ENCODE results near the gene SLC24A4.

The SLC24A4 gene

DNA sequence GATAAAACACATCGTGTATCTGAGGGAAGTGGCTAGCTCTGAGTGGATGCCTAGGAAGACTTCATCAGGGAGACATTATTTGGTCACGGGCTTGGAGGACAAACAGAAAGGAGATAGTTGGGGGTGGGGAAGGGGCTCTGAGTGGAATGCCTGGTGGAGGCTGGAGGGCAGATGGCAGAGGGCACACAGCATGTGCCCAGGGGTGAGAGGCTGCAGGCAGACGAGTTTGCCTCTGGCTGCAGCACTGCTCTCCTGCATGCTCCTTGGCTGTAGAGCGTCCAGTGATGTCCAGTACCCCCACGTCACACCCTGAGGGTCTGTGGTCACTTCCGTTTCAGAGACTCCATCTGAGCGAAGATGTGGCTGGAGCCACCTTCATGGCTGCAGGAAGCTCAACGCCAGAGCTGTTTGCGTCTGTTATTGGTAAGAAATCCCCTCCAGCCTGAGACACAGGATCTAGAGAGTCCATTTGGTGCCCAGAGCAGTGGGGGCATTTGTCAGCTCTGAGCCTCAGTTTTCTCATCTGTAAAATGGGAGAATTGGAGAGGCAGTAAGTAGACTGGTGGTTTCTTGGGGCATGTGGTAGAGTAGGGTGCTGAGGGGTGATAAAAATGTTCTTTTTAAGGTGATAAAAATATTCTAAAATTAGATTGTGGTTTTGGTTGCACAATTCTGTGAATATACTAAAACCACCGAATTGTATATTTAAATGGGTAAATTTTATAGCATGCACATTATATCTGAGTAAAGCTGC is 119.0 kb downstream of the SLC24A4 start:
- no peak for DNase-seq

DNA sequence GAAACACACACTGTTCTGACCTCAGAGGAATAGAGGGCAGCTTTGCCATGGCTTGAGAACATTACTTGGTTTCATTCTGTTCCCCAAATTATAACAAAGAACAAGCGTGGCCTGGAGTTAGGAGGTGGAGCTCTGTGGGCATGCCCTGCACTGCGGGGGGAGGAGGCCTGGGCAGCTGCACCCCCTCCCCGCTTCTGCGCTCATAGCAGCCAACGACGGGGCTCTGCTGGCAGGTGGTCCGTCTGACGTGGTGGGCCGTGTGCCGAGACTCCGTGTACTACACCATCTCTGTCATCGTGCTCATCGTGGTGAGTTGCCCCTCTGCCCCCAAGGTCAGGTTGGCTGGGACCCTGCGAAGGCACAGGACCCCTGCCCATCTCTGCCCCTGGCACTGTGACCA is 120.2 kb downstream of the SLC24A4 start:
- no peak for DNase-seq

DNA sequence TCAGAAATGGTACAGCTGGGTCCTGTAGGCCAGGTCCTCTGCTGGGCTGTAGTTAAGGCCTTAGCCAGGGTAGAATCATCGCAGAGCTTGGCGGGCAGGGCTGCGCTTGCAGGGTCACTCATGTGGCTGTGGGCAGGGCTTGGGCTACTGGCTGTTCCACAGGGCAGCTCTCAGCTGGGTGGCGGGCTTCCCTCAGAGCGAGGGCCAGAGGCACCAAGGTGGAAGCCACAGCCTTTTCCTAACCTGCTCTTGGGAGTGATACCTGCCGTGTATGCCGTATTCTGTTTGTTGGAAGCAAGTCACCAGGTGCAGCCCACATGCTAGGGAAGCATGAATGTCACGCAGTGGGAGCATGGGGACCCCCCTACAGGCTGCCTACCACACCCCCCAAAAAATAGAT is 120.8 kb downstream of the SLC24A4 start:
- no peak for DNase-seq

DNA sequence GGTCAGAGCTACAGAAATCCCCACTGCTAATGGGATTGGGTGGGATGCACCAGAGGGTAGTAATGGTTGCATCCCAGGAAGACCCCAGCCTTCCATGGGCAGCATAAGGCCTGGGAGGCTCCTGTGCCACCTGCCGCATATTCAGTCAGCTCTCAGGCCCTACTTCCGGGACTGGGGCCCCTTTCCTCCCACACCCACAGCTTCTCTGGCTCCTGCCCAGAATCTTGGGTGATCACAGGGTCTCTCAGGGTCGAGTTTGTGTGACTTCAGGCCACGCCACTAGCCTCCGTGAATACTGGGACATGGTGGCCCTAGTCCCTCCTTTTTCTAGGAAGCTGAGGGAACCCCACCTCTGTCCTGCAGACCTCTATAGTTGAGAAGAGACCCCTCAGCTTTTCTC is 123.8 kb downstream of the SLC24A4 start:
- no peak for DNase-seq

DNA sequence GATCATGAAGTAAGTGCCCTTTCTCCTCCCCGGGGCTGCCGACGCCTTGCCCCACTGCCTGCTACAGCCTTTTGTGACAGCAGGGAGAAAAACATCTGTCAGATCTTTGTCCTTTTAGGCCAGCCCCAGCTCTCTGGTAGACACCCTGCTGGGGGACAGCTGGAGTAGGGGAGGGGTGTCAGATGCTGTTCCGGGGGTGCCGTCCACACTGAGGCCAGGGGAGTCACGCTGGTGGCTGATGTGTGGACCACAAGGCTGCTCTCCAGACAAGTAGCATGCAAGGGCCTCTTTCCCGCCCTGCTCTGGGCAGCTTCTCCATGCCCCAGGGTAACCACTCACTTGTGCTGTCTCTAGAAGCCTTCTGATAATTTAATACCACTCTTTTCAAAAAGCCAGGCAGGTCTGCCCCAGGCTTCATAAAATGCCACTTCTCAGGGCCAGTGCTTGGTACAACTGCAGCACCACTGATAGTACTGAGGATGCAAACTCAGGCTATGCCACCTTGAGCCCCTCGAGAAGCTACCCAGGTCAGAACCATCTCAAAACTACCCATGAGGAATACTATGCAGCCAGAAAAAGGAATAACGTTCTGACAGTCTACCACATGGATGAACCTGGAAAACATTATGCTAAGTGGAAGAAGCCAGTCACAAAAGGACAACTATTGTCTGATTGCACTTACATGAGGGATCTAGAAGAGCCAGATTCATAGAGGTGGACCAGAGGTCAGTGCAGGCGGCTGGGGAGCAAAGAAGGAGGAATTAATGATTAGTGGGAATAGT is 124.6 kb downstream of the SLC24A4 start:
- no peak for DNase-seq

DNA sequence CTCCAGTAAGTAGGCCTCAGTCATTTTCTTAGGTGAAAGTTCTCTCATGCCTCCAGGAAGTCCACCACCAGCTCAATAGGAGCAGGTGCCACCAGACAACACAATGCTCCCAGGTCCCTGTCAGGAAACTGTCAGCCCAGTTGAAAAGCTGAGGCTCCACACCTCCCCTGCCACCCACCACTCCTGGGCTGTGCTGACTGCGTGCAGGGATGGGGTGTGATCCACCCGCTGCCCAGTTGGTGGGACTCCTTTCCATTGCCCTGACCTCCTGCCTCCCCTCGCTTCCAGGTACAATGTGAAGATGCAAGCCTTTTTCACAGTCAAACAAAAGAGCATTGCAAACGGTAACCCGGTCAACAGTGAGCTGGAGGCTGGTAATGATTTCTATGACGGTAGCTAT is 125.8 kb downstream of the SLC24A4 start:
- DNase-seq, result no peak

DNA sequence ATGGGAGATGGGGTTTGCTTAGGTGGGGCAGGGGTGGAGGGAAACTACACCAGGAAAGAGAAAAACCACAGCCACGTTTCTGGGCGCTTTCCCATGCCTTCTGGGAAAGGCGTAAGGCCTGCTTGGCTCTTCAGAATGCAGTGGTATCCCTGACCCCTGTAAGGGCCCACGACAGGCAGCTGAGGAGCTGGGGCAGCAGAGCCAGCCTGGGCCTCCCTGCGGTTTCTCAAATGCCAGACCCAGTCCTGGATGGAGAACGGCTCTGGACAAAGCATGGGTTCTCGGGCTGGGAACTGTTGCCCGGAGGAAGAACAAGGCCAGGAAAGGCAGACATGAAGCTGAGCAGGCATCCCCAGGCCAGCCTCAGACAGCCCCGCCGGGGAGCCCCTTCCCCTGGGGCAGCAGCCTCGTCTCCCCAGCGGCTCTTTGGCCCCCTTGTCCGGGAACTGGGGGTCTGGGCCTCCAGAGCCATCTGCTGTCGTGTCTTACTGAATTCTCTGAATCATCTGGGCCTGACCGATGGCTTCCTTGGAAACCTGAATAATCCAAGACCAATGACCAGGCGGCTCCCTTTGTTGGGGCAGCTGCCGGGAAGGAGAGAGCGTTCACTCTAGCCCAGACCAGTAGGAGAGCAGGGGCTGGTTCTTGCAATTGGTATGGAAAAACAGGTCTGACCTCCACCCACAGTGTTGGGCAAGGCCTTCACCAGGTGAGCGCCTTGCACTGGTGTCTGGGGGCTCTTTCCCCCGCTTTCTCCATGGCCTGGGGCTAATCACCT is 126.6 kb downstream of the SLC24A4 start:
- DNase-seq, result no peak

DNA sequence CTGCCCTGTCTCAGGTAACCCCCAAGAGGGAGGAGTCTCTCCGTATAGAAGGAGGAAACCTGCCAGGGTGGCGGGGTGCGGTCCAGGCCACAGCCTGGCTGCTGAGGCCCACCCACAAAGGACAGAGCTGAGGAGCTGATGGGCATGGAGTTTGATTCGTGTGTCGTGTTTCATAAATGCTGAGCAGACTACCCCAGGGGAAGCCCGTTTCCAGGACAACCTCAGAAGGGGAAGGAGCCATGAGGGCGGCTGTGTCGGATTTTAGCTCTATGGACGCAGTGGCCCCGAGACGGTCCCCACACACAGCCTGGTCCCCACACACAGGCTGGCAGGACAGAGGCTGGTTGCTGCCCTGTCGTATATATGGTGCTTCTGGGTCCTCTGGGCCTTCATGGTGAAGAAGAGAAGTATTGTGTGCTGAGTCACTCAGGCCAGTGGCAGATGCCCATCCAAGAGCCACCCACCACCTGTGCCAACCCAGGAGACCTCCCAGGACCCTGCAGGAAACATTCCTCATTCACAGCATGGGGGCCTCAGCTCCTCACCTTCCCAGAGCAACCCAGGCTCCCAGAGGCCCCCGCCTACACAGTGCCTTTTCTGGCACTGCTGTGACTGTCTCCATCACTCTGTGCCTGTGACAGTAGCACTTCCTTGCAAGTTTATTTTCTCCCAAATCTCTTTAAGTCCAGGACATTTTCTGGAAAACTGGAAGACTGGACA is 127.5 kb downstream of the SLC24A4 start:
- DNase-seq, result no peak

DNA sequence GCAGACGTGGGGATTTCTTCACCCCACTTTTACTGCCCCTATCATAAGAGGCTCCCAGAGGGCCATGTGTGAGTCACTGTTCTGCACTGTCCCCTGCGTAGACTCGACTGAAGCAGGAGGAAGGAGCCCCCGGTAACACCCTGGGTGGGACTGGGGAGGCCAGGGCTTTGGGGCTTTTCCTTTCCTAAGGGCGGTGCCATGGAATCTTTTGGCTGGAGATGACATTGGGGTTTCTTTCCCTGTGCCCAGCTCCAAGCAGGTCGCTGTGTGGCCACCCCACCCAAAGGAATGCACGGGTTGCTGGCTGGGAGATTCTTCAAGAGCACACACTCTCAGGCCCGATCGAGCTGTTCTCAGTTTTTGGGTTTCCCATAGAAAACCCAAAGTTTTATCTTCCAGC is 128.3 kb downstream of the SLC24A4 start:
- DNase-seq, result no peak

DNA sequence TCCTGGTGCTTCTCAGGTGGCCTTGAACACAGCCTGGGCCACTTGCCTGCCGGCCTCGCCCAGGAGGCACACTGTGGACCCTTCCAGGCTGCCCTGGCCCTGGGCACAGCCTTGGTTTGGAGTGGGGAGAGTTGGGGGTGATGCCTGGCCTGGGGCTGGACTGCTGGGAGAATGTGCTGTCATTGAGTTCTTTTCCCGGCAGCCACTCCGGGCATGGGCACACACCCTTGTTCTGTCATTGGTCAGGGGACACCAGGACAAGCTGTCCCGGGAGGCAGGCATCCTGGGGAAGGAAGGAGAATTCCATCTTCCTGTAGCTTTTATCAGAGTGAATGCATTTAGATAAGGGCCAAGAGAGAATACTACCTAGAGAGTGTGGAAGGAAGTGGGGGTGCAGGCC is 128.8 kb downstream of the SLC24A4 start:
- no peak for DNase-seq

DNA sequence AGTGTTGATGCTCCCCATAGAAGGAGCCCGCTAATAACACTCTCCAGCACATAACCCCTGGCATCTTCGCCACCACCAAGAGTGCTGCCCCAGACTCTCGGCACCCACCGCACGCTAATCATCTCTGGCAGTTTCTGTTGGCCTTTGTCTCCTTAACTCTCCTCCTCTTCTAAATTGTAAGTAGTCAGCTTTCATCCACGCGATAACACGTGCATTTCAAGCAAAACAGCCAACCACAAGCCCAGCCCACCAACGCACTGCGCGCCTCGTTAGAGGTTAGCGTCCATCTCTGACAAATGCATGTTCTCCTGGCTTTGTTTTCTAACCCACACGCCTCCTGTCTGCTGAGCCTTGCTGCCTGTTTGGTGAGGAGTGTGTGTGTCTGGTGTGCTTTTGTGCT is 129.5 kb downstream of the SLC24A4 start:
- DNase-seq, result no peak

DNA sequence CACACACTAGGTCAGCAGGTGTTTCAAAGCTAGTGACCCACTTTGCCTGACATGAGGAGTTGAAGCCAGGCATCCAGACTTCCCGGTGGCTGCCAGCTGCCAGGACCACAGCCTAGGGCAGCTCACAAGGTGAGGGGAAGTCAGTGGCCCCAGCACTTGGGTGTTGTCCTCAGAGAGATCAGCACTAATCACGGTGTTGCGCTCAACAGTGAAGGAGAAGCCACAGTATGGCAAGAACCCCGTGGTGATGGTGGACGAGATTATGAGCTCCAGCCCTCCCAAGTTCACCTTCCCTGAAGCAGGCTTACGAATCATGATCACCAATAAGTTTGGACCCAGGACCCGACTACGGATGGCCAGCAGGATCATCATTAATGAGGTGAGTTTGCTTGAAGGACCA is 130.7 kb downstream of the SLC24A4 start:
- no peak for DNase-seq

DNA sequence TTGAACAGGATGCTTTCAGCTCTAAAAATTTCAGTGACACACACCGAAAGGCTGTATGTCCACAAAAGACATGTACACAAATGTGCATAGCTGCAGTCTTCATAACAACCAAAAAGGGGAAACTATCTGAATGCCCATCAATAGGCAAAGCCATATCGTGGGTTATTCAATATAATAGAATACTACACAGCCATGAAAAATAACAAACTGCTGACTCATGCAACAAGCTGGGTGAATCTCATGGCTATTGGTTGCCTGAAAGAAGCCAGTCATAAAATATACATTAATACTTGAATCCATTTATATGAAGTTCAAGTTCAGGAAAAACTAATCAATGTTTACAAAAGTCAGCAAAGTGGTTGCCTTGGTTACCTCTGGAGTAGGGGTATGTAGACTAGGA is 132.3 kb downstream of the SLC24A4 start:
- no peak for DNase-seq

DNA sequence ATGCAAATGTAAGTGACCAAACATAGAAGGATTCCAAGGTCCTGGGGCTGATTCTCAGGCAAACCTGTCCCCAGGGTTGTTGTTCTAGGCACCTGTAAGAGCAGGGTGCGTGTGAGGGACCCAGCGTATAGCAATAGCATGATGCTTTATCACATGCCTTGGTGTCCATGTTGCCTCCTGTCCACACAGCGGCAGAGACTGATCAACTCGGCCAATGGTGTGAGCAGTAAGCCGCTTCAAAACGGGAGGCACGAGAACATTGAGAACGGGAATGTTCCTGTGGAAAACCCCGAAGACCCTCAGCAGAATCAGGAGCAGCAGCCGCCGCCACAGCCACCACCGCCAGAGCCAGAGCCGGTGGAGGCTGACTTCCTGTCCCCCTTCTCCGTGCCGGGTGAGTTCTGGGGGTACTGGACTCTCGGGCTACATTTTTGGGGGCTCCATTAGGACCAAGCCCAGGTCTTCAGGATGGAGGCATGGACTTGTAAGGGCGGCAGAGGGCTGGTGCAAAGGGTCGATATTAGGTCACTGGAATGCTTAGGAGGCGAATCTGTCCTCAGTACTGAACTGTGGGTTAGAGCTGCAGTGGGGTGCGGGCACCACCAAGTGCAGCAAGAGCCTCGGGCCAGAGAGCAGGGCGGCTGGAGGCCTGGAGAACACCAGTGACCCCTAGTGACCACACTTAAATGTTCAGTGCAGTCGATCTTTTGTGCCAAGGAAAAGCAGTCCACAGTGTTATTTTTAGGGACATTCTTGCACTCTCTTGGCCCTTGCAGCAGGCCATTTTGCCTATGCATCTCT is 133.4 kb downstream of the SLC24A4 start:
- peak; percentile 0 for DNase-seq

DNA sequence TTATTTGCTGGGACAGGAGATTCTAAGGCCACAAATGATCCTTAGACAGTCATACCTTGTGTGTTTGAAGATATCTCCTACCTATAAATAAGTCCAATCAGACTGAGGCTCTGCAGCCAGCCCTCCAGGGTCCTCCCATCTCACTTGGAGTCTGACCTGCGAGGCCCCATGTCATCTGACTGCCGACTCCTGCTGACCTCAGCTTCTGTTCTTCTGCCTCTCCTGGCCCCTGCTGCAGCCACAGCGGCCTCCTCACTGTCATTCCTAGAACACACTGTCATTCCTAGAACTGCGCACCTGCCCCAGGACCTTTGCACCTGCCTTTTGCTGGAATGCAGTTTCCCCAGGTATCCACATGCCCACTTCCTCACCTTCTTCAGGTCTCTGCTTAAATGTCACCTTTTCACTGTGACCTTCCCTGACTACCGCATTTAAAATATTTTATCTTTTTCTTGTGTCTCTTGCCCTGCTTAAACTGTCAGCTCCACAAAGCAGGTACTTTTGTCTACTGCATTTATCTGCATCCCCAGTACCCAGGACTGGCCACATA is 134.1 kb downstream of the SLC24A4 start:
- DNase-seq, result no peak

DNA sequence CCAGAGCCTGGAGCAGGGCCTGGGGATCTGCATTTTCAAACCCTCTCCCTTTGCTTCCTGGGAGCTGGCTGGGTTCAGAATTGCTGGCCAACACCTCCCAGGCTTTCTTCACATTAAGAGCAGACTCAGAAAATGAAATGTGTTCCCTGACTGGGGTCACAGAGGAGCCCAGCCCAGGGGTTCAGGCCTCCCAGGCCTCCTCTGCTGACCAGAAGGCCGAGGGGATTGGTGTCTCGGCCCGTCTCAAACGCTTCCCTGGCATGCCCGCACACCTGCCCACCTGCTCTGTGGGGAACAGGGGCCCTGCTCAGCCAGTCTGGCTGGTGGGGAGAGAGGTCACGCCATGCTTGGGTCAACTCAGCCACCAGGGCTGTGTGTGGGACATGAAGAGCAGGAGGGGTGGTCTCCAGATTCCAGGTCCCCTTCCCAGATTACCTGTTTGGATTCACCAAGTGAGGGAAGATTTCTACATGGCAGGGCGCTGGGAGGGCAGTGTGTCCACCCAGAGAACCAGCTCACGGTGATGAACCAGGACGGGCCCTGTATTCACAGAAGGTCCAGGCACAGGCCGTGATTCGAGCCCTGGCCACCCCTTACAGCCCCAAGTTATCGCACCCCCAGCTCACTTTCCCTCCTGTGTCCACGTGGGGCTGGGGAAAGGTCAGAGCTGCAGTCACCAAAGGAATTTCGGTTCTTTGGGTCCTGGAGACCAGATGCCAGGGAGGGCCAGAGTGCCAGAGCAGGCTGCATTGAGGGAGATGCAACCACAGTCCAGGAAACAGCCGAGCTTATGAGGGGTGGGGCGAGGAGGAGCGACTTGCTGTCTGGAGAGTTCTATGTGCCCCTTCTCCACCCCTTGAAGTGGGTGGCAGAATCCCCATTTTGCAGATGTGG is 135.4 kb downstream of the SLC24A4 start:
- no peak for DNase-seq

DNA sequence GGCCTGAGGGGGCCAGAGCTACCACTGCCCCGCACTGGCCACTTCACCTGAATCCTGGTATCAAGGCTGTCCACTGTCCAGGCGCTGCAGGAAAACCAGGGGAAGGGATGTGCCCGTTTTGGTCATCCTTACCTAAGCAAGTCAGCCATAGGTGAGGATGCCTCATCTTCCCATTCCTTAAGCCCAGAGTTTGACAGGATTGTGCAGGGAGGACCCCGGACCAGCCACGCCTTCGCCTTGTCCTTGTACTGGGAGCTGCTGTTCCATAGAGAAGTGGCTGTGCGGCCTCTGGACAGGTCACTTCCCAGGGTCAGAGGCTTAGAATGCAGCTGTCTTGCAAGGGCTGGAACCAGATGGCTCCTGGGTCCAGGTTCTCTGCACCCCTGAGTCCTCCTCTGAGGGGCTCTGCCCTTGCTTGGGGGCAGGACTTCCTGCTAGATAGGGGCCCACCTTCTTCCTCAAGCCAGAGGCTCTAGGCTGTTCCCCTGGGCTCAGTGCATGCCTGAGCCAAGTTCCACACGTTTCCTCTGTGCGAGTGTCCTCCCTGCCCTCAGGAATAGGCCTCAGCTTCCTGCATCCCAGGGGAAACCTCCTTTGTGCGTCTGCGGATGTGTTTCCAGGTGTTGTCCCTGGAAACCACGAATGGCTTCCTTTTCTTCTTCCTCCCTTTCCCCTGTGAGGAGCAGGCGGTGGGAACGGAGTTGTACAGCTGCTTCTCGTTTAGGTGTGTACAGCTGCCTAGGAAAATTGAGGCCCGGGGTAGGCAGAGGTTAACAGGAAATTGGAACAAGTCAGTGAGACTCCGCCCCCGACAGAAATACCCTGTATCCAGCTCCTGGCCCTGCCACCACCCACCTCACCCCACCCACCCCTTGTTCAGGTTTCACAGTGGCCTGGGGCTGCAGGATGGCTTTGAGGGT is 136.3 kb downstream of the SLC24A4 start:
- DNase-seq, result no peak

DNA sequence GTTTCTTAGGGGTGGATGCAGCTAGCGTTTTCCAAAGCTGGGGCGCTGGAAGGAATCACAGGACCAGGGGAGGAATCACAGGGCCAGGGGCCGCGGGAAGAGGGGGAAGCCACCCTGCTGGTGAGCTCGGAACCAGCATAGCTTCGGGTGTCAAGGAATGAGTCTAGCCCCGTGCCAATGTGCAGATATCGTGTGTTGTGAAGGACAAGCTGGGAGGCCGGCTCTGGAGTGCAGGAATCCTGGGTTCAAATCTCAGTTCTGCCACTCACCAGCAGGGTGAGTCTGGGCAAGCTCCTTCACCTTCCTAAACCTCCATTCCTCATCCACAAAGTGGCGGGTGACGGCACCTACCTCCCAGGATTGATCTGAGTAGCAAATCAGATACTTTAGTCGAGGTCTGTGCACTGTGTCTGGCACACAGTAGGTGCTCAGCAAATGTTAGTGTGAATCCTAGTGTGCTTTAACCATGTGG is 137.0 kb downstream of the SLC24A4 start:
- DNase-seq, result no peak

DNA sequence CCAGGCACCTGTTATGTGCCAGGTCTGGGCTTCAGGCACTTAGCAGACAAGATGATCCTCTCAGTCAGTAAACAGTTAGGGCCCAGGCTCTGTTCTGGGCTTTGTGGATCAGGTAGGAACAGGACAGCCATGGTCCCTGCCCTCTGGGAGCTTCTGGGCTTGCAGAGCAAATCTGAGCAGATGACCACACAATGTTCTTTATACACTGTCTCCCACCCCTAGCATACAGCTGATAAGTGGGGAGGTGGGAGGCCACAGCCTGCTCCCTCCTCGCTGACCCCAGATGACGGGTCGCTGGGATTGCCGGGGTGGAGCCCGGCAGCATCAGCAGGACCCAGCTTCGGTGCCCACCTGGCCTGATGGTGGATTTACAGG is 137.6 kb downstream of the SLC24A4 start:
- DNase-seq, result no peak

All from SHP77 treated with DMSO at 0.1 percent for 48 hours (cell line).